A549 (cell line): ENCODE data around the gene FASLG. TPM values are rescaled to one million over a fixed set of nuclear protein-coding genes. Genes with fewer than 3 reads are reported as not detected.

Source experiments
- ATAC-seq, 2 experiments: fragments of 200-7000 bp in 1 of 2; fragments of >200 bp in 1 of 2; cut with Nextera tagmentation in 1 of 2; cut with Tn5 transposase in 1 of 2; 3 replicates each; pipeline versions ENCODE4 v1.8.0 to v1.9.1; 2018 to 2020; ENCODE audit warnings: mild to moderate bottlenecking in 1 of 2, moderate library complexity in 1 of 2
- CTCF ChIA-PET: fragments of 300-600 bp; sonication (Branson Sonifier 250); formaldehyde crosslinking; extraction: SDS; loops from one replicate; lab custom pipeline; 2021; ENCODE audit warnings: antibody characterized with exemption, inconsistent platforms; lab: Yijun Ruan, JAX
- POLR2A ChIA-PET: fragments of 350-600 bp; formaldehyde crosslinking; extraction: SDS; loops from one replicate; lab custom pipeline; 2021; ENCODE audit warnings: antibody characterized with exemption, inconsistent platforms; lab: Yijun Ruan, JAX
- DNase-seq, 2 experiments: peaks; one replicate each; pipeline versions ENCODE4 v3.0.0 to v3.0.0-alpha.2; 2011 to 2016; ENCODE audit warnings: low read depth in 1 of 2, low spot score in 1 of 2
- FAIRE-seq: peaks from 2 replicates; lab custom pipeline; 2011; peaks lifted over from hg19 to GRCh38; lab: Jason Lieb, UNC
- H3K27ac ChIP-seq, 2 experiments: fragments of >200 bp; sonication (Bioruptor Twin); formaldehyde crosslinking; 3 replicates each; pipeline ENCODE4 v1.5.1; 2016 to 2017
- H3K4me1 ChIP-seq: fragments of >200 bp; sonication (Bioruptor Twin); formaldehyde crosslinking; 3 replicates; pipeline ENCODE4 v1.6.1; 2016
- H3K4me2 ChIP-seq: fragments of >200 bp; sonication (Bioruptor Twin); formaldehyde crosslinking; 3 replicates; pipeline ENCODE4 v1.6.1; 2016
- H3K4me3 ChIP-seq: fragments of >200 bp; sonication (Bioruptor Twin); formaldehyde crosslinking; 3 replicates; pipeline ENCODE4 v1.5.1; 2016
- H3K9me3 ChIP-seq: fragments of >200 bp; sonication (Bioruptor Twin); formaldehyde crosslinking; 3 replicates; pipeline ENCODE4 v1.6.1; 2016
- CBX2 ChIP-seq: fragments of 200-600 bp; sonication (generic); IDR thresholded peaks from 2 replicates; pipeline ENCODE4 v1.6.1; 2016; ENCODE audit warnings: low read depth, mild to moderate bottlenecking, borderline replicate concordance
- CEBPB ChIP-seq, 2 experiments: fragments of >200 bp in 1 of 2; sonication (Bioruptor Twin) in 1 of 2; formaldehyde crosslinking in 1 of 2; IDR thresholded peaks; 2 replicates each; pipeline ENCODE4 v1.6.1; 2012 to 2016
- CHD4 ChIP-seq: fragments of 200-600 bp; sonication (generic); IDR thresholded peaks from 2 replicates; pipeline ENCODE4 v1.6.1; 2016; ENCODE audit warnings: antibody characterized with exemption, mild to moderate bottlenecking, borderline replicate concordance
- ELK1 ChIP-seq: fragments of 150-350 bp; IDR thresholded peaks from 2 replicates; pipeline ENCODE4 v1.6.1; 2014; ENCODE audit warnings: low read depth, mild to moderate bottlenecking, low read length
- EP300 ChIP-seq, 2 experiments: fragments of >200 bp; sonication (Bioruptor Twin); formaldehyde crosslinking; IDR thresholded peaks; 2 replicates in 1 of 2; 3 replicates in 1 of 2; pipeline ENCODE4 v1.6.1; 2016 to 2017
- FOXS1 ChIP-seq: fragments of 250-450 bp; sonication (Bioruptor Pico); IDR thresholded peaks from 2 replicates; pipeline ENCODE4 v1.5.0; 2020; ENCODE audit warnings: mild to moderate bottlenecking, moderate library complexity
- HEYL ChIP-seq: fragments of 250-450 bp; sonication (Bioruptor Pico); IDR thresholded peaks from 2 replicates; pipeline ENCODE4 v1.8.0; 2021; ENCODE audit warnings: mild to moderate bottlenecking, moderate library complexity
- HOXA7 ChIP-seq: fragments of 250-450 bp; sonication (Bioruptor Pico); IDR thresholded peaks from 2 replicates; pipeline ENCODE4 v1.5.0; 2020; ENCODE audit warnings: mild to moderate bottlenecking, moderate library complexity
- HOXB13 ChIP-seq: fragments of 250-450 bp; sonication (Bioruptor Pico); IDR thresholded peaks from 2 replicates; pipeline ENCODE4 v1.5.0; 2020; ENCODE audit warnings: low read depth, mild to moderate bottlenecking, moderate library complexity
- HOXB5 ChIP-seq: fragments of 250-450 bp; sonication (Bioruptor Pico); IDR thresholded peaks from 2 replicates; pipeline ENCODE4 v1.5.0; 2020; ENCODE audit warnings: mild to moderate bottlenecking, moderate library complexity
- KDM1A ChIP-seq: fragments of 200-600 bp; sonication (generic); IDR thresholded peaks from 2 replicates; pipeline ENCODE4 v1.6.1; 2016; ENCODE audit warnings: low read depth, mild to moderate bottlenecking
- MAX ChIP-seq: IDR thresholded peaks from 2 replicates; pipeline ENCODE4 v1.6.1; 2012
- MAZ ChIP-seq: fragments of 150-350 bp; IDR thresholded peaks from 2 replicates; pipeline ENCODE4 v1.6.1; 2014; ENCODE audit warnings: antibody characterized with exemption, low read depth, low read length, borderline replicate concordance
- MYC ChIP-seq: IDR thresholded peaks from 2 replicates; pipeline ENCODE4 v1.6.1; 2012; ENCODE audit warnings: mild to moderate bottlenecking, inconsistent platforms, low read length, improper control_type of control experiment, borderline replicate concordance
- NPAS2 ChIP-seq: fragments of 250-450 bp; sonication (Bioruptor Pico); IDR thresholded peaks from 2 replicates; pipeline ENCODE4 v1.8.0; 2022; ENCODE audit warnings: mild to moderate bottlenecking, moderate library complexity, borderline replicate concordance
- PHF8 ChIP-seq: fragments of 200-600 bp; sonication (generic); IDR thresholded peaks from 2 replicates; pipeline ENCODE4 v1.6.1; 2016; ENCODE audit warnings: low read depth, mild to moderate bottlenecking, antibody characterized with exemption, moderate library complexity, borderline replicate concordance
- RARB ChIP-seq: fragments of 250-450 bp; sonication (Bioruptor Pico); IDR thresholded peaks from 2 replicates; pipeline ENCODE4 v1.8.0; 2021; ENCODE audit warnings: mild to moderate bottlenecking, moderate library complexity
- REST ChIP-seq: fragments of 200-600 bp; sonication (generic); IDR thresholded peaks from 2 replicates; pipeline ENCODE4 v1.6.1; 2016; ENCODE audit warnings: antibody characterized with exemption, mild to moderate bottlenecking, moderate library complexity
- WGBS: methylation state at CpG from one replicate; pipeline ENCODE4 v1.1.6; 2017; ENCODE audit errors: missing lambda C conversion rate; 5-methylcytosine and 5-hydroxymethylcytosine counted together
- polyA plus RNA-seq, 4 experiments: library from polyadenylated mRNA; depleted of rRNA in 3 of 4; stranded (reverse); fragments of >200 nt; fragmentation: RNase III in 1 of 4; extraction: RNeasy Plus Mini Kit Qiagen cat#74134 plus additional on column Dnase treatment in 1 of 4; gene quantifications; 2 replicates in 3 of 4; 3 replicates in 1 of 4; pipeline ENCODE4 v1.2.3, GENCODE V29; 2011 to 2017
- TF ChIP-seq, protein P1 (sequence below): IDR thresholded peaks from 2 replicates; pipeline ENCODE4 v1.6.1; 2012

FASLG gene
- polyA plus RNA-seq, 2 of the 4 experiments (the other 2 are of a cell fraction): not detected

DNA sequence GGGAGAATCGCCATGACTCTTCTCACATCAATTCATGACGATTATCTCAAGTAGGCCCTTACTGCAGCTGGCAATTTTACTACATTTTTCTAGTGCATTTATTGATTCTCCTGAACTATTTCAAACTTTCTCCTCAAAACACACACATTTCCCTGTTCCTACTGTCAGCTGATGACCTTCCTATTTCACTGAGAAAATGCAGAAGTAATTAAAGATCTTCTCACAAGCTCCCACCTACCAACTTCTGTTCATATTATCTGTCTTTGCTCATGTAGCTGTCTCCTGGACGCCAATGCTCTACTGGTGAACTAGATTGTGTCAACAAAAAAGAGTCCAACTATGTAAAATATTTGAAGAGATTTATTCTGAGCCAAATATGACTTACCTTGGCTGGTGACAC lies 36.4 kb upstream of the FASLG start (continued):
- TF ChIP-seq FOXS1 (CRISPR knock-in tag) (no peak), KDM1A (no peak), EP300 (IDR thresholded peaks at IDR 0.05) (no peak), CHD4 (no peak)

GRCh38 chr1:172623748-172624147 lies 35.2 kb upstream of the FASLG start:
- Histone ChIP-seq H3K9me3 (no peaks in the 10 kb centered on the region), H3K4me1 (no peaks in the 10 kb centered on the region), H3K4me2 (no peak overlapping the region), H3K4me3 (no peak overlapping the region), H3K27ac (no peak overlapping the region)
- ChIA-PET CTCF (no interaction called here), POLR2A (no interaction called here)
- FAIRE-seq (no peak), ATAC-seq (no peak), DNase-seq (no peak)
- 82% methylated on average over 3 of the region's 3 CpGs for WGBS
- no peak for TF ChIP-seq CEBPB (IDR thresholded peaks at IDR 0.05)
- no peak for TF ChIP-seq HOXA7 (CRISPR knock-in tag)

DNA sequence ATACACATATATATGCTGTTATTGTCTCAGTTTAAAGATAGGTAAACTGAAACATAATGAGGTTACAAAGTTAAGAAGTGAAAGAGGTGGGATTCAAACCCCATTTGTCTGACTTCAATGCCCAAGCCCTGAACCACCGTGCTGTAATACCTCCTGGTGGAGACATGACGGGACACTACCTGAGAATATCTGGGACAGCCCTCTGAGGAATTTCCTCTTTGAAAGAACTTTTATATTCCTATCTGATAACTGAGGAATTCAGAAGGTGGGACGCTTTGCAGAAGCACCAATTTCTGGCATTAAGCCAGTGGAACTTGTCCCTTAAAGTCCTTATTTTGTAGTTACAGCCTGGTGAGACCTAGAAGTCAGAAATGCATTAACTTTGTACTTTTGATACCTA lies 32.1 kb upstream of the FASLG start:
- 83% methylated on average over 3 of the region's 3 CpGs for WGBS
- no peaks in the 10 kb centered on the region for H3K9me3 ChIP-seq
- FAIRE-seq (no peak), DNase-seq (no peak), ATAC-seq (no peak)
- ChIA-PET CTCF (no interaction called here), POLR2A (no interaction called here)
- no peak overlapping the region for H3K27ac ChIP-seq
- no peak overlapping the region for H3K4me3 ChIP-seq
- no peak for TF ChIP-seq FOXS1 (CRISPR knock-in tag)
- TF ChIP-seq PHF8: no peak
- TF ChIP-seq CBX2: no peak
- TF ChIP-seq MYC: no peak
- no peak for TF ChIP-seq RARB (CRISPR knock-in tag)
- TF ChIP-seq ELK1: no peak
- no peak for TF ChIP-seq HOXB13 (CRISPR knock-in tag)
- TF ChIP-seq MAZ: no peak
- no peak for TF ChIP-seq KDM1A
- no peak for TF ChIP-seq HEYL
- no peak for TF ChIP-seq REST
- TF ChIP-seq HOXB5: no peak
- TF ChIP-seq, protein P1, sequence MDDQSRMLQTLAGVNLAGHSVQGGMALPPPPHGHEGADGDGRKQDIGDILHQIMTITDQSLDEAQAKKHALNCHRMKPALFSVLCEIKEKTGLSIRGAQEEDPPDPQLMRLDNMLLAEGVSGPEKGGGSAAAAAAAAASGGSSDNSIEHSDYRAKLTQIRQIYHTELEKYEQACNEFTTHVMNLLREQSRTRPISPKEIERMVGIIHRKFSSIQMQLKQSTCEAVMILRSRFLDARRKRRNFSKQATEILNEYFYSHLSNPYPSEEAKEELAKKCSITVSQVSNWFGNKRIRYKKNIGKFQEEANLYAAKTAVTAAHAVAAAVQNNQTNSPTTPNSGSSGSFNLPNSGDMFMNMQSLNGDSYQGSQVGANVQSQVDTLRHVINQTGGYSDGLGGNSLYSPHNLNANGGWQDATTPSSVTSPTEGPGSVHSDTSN: no peak
- no peak for TF ChIP-seq MAX
- TF ChIP-seq NPAS2 (CRISPR knock-in tag): no peak
- no peak overlapping the region for H3K4me2 ChIP-seq
- H3K4me1 ChIP-seq: peaks cover 26% of the 10 kb centered on the region
